Left kidney (tissue), 2 donors: ENCODE data around the gene PVALB. TPM values are rescaled to one million over a fixed set of nuclear protein-coding genes. Genes with fewer than 3 reads are reported as not detected.

Experiments
- DNase-seq: peaks from one replicate; pipeline ENCODE4 v3.0.0-alpha.2; 2013
- polyA plus RNA-seq: library from polyadenylated mRNA; unstranded; fragments of 120-200 nt; gene quantifications from one replicate; pipeline ENCODE4 v1.2.1, GENCODE V29; 2013; ENCODE audit not compliant: insufficient read length

Gene PVALB
- polyA plus RNA-seq, 1 donor: 5.9 TPM

- no peak for DNase-seq
Observed at GRCh38 chr22:36773935-36774334, 42.9 kb downstream of the PVALB start.

GRCh38 chr22:36772451-36772850, 44.4 kb downstream of the PVALB start:
- DNase-seq: no peak

- no peak for DNase-seq
Observed at GRCh38 chr22:36771356-36772063, 45.3 kb downstream of the PVALB start.

GRCh38 chr22:36770513-36771231, 46.2 kb downstream of the PVALB start:
- no peak for DNase-seq

GRCh38 chr22:36769541-36770512, 47.0 kb downstream of the PVALB start:
- no peak for DNase-seq

- no peak for DNase-seq
Observed at GRCh38 chr22:36768616-36769015, 48.2 kb downstream of the PVALB start.

GRCh38 chr22:36768141-36768540, 48.7 kb downstream of the PVALB start:
- DNase-seq: no peak

GRCh38 chr22:36767035-36767775, 49.6 kb downstream of the PVALB start:
- DNase-seq: no peak

GRCh38 chr22:36765943-36766450, 50.8 kb downstream of the PVALB start:
- no peak for DNase-seq

- DNase-seq: no peak
Observed at GRCh38 chr22:36765131-36765942, 51.5 kb downstream of the PVALB start.

- no peak for DNase-seq
Observed at GRCh38 chr22:36764641-36765040, 52.2 kb downstream of the PVALB start.

- no peak for DNase-seq
Observed at GRCh38 chr22:36764060-36764459, 52.8 kb downstream of the PVALB start.

GRCh38 chr22:36763576-36763975, 53.3 kb downstream of the PVALB start:
- DNase-seq: no peak

GRCh38 chr22:36762687-36763260, 54.1 kb downstream of the PVALB start:
- no peak for DNase-seq

GRCh38 chr22:36761553-36762240, 55.1 kb downstream of the PVALB start:
- DNase-seq: no peak

GRCh38 chr22:36760786-36761185, 56.0 kb downstream of the PVALB start:
- no peak for DNase-seq

- no peak for DNase-seq
Observed at GRCh38 chr22:36759481-36760159, 57.2 kb downstream of the PVALB start.

GRCh38 chr22:36758792-36759271, 58.0 kb downstream of the PVALB start:
- no peak for DNase-seq

- no peak for DNase-seq
Observed at GRCh38 chr22:36757668-36758211, 59.1 kb downstream of the PVALB start.
